ENCODE data around the gene TTC23L.
"Not testable (repeated sequence)": the region's sequence is repeated elsewhere in the genome, so short reads cannot be mapped to it uniquely, and the experiment has no call there.

Gene TTC23L

DNA sequence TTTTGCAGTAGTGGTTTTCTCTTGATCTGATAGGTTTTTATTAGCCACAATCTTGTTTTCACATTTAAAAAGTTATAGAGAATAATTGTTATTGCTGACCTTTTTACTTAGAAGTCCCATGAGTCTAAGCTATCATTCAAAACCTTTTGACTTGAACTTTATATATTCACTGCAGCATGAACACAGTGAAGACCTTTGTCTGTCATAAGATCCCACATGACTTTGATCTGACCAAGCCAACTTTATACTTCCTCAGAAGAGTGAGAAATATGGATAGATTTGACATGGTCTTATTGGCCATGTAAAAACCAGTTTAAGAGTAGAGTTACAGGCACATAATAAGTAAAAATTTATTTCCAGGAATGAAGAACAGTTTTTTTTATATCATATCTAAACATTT lies 42.3 kb downstream of the TTC23L start:
- DNase-seq = no peak

DNA sequence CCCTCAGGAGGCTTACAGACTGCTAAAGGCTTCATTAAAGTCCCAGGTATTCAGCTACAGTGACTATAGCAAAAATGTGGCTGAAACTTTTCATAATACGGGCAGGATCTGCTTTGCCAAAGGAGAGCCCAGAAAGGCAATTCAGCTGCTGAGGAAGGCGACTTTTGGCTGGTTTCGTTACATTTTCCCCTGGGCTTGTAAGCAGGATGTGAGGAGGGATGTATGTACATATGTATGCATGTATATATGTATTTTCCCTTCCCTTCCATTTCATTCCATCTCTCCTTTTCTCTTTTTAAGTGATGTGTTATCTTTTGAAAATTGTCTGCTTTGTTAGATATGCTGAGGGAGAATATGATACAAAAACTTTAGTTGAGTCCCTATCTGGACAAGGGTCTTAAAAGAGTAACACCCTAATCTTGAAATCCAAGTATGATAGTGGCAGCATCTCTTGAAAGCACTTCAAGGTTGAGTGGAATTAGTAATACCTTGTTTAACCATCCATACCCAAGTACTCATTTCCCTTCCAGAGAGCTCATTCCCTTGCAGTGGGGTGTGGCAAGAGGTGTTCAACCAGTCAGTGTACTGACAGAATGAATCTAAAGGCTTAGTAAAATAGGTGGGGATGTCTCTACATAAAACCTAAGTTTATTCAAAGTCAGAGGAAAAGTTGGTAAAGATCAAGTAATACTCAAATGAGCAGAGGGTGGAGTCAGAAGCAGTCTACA lies 47.6 kb downstream of the TTC23L start:
- DNase-seq = no peak

DNA sequence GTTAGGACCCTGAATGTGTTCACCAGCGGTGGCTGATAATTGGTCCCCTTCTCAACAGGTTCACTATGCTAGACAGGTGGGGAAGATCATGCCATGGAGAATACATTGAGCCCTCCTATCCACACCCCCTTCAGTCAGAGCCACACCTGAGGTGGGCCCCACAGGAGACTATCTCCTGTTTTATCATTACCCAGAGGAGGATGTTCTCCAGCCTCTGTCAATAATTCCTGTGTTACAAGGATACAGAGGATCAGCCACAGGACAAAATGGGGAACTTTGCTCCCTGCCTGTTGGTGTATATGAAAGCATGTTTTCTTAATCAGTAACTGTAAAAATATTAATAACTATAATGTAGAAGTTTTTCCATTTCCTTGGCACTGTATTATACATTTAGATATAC lies 50.4 kb downstream of the TTC23L start:
- no peak for DNase-seq

DNA sequence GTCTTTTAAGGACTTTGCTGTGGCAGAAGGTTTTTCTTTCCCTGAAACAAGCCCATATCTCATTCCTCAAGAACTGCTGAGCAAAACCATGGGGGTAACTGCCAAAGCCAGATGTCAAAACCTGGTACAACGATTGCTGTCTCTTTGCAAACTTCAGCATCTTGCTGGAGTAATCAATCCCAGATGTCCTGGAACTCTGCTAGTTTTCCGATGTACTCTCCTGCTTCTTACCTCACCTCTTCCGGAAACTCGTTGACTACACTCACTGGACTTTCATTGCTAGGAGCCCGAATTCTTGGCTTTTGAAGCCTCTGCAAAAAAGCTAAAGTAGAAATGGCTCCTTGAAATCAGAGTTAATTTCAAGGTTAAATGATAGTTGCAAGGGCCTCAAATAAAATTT lies 53.0 kb downstream of the TTC23L start:
- no peak for DNase-seq

DNA sequence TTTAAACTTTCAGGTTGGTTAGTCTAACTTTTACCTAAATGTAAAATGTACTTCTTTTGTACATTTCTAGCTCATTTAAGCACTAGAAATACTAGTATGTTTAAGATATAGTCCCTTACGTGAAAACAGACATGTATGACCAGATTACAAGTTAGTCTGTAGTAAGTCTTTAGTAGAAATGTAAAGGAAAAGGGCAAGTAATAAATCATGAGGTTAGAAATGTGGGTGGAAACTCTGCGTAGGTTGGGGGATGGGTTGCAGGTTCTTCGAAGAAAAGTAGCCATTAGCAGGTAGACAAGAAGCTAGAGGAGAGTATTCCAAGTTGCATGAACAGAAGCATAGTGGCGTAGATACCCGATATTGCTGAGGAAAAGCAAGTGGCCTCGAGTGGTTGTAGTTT lies 53.5 kb downstream of the TTC23L start:
- DNase-seq = no peak

DNA sequence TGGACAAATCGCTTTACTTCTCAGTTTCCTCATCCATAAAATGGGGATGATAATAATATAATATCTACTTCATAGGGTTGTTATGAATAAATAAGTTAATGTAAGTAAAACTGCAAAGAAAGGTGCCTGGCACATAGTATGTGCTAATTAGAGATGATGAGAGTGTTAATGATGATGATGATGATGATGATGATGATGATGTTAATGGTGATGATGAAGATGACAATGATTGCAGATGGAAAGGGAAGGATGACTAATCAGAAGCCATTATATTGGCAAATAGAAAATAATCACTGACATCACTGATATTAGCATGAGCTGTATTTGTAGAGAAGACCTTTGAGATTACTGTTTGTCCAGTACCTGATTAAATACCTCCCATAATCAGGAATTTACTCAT lies 55.8 kb downstream of the TTC23L start:
- no peak for DNase-seq

DNA sequence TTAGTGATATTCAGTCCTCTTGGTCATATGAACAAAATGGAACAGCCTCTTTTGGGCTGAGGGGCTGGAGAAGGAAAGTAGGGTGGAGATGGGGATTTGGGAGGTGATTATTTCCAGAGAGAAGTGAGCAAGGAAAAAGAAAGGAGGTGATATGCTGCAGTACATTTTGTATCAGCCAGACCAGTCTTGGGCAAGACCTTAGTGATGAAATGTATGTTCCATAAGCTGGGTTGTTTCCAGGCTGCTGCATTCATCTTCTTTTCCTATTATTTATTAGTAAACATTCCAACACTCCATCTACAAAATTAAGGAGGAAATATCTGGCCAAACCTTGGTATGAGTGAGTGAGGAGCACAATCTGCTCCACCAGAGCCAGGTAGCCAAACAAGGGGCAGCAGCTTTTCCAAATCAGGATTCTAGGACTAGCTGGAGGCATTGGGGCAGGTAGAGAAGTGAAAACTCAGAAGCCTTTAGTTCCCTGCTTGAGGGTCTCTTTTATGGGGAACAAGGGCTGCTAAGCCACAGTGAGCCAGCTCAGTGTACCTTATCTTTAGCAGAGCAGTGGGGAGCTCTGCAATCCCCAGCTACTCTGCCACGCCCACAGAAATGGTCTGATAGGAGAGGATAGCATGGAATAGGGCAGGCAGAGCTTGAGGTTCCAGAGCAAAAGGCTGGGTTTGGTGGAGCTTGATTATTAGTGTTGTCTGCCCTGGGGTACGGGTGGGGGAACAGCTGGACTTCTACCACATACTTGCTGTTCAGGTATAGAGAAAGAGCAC lies 56.9 kb downstream of the TTC23L start:
- no peak for DNase-seq

DNA sequence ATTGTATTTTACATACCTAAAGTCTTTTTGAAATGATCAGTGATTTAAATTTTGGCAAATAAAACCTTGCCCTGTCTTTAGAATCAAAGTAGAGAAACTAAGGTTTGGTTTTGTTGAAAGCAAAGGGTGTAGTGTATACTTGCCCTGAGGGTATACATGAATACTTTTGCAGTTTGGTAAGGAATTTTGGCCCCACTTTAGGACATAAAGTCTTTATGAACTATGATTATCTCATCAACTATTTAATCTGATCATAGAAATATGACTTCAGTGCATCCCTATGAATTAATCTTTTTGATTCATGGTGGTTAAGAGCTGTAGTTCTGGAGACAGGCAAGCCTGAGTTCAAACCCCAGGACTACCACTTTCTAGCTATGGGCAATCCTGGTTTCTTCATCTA lies 58.7 kb downstream of the TTC23L start:
- DNase-seq = no peak

DNA sequence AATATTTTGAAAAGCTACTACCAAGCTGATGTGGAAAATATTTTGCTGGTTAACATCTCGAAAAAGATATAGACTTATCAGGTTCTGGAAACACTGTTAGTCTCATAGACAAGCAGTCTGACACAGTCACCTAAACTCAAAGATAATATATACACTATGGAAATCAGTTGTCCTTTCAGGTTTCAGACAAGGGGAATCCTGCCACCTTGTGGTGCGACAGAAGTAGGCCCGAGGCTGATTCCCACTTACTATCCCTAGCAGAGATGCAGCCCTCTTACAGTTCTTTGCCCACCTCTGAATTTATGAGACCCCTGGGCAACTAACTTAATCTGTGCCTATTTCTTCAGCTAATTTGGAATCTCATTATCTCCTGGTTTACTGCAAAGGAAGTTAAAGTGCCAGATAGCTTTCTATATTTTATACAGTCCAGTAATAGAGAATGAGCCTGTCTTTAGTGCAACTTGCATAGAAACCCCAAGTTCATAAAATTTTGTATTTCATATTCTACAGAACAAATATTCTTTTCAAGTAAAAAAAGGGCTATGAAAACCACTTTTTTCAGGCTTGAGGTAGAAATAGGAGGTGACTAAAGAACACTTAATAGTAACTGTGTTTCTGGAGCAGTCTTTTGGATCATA lies 59.4 kb downstream of the TTC23L start:
- DNase-seq = peak; percentile 57

DNA sequence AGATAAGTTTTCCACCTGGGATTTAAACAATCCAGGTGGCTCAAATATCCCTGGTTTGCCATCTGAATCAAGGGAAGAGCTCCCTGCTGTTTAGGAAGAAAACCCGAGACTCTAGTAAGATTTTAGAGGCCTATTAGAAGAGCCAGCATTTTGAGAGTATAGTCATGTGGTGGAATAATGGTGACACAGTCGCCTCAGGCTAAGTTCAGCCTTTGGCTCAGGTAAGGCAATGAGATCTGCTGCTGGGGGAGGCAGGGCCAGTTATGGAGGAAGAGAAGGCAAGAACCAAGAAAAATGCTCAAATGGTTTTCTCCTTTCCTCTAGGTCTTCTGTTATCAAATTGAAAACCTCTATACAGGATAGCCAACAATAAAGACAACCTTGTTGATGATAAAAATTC lies 60.1 kb downstream of the TTC23L start:
- DNase-seq = no peak

DNA sequence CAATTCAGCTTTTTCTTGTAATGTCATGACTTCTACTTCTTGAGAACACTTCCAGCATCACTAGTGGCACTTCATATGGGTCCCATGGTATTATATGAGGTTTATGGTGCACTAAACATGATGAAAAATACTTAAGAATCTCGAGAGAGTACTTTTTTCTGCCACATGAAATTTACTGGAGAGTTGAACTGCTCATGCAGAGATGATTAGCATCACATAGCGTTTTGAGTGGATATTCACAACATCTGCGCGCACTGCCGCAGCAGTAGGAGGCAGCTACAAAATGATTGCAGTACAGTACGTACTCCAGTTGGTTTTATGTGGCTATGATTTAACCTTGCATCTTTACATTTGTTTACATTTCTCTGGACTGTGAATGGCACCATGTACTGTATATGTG lies 61.7 kb downstream of the TTC23L start:
- no peak for DNase-seq

DNA sequence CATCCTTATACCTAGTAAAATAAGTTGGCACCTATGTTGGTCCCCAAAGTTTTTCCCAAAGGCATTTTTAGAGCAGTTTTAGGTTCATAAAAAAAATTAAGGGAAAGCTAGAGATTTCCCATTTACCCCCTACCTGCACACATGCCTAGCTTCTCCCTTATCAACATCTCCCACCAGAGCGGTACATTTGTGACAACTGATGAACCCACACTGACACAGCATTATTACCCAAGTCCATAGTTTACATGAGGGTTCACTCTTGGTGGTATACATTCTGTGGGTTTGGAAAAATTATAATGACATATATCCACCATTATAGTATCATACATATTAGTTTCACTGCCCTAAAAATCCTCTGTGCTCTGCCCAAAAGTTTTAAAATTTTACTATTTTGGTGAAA lies 64.3 kb downstream of the TTC23L start:
- DNase-seq = no peak

DNA sequence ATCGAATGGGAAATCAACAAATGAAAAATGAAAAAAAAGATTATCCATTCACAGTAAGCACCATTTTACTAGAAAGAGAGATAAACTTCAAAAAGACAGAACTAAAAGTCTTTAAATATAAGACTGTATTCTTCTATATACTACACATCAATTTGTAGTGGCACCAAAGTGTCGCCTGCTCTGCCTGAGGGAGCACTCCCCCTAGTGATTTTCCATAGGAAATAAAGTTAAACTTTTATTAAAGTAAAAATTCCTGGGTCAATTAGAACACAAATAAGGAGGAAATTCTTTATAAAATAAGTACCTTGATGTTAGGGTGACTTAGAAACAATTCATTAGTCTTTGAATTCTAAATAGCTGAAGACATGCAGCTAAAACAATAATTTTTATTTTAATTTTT lies 66.6 kb downstream of the TTC23L start:
- no peak for DNase-seq

DNA sequence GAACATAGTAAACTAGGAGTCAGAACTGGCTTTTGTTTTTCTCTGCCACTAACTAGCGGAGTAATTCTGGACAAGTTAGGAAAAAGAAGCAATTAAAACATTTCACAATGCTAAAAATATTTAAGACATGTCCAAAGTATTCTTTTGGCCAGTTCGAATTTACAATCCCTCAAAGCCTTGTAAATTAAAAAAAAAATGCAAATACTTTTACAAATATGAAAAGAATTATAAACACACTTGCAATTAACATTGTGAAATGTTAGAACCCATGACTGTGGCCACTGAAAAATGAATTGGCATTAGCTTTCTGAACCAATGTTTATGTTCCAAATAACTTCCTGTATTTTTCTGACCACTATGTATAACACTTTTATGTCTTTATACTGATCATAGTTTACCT lies 74.1 kb downstream of the TTC23L start:
- DNase-seq = no peak

DNA sequence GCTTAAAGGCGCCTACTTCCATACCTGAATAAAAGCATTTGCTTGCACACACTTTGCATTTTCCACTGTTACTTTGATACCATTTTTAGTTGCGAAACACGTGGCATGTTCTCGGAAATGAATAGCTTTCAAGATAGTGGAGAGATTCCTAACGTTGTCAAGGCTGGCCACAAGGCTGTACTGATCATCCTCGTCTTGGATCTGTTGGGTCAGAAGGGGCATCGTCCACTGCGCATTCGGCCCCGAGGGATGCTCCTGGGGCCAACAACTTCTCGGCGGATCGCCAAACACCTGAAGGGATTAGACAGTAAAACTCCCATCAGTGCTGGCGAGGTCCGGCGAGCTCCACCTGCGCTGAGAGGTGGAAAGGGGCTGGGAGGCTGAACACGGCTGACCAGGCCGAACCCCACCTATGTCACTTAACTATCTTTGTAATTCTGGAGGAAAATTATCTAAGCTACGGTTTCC lies 75.7 kb downstream of the TTC23L start:
- DNase-seq = peak; percentile 21

DNA sequence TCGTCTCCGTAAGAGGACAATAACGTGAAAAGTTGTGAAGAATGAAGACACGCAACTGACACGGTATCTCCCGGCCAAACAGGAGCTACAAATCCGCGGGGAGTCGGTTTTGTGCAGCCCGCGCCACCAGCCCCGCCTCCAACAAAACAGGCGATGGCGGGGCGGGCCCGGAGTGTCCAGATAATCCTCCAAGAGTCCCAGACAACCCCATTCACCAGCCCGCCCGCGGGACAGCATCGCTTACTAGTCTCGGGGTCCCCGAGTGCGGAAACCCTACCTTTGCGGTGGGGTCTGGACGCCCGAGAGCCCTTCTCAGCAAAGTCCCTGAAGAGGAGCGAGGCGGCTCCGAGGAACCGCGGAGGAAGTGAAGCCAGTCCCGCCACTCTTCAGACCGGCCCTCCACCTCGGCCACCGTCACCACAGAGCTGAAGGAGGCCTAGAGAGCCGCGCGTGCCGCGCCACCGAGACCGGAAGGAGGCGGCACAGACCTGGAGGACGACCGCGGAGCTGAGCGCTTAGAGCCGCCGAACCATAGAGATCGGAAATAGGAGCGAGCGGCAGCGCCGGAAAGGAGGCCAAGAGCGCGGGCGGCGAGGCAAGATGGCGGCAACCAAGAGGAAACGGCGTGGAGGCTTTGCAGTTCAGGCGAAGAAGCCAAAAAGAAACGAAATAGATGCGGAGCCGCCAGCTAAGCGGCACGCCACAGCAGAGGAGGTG lies 76.3 kb downstream of the TTC23L start, which contains the start of the genes BRIX1 and RAD1:
Gene BRIX1 (plus strand): TSS at position 573 of the 717 bp plus-strand sequence. CDS start 28 bp downstream, at position 601.
Gene RAD1 (minus strand): TSS at position 366 of the 717 bp plus-strand sequence. CDS start 612 bp downstream, outside the sequence.
- DNase-seq = peak; percentile 94

DNA sequence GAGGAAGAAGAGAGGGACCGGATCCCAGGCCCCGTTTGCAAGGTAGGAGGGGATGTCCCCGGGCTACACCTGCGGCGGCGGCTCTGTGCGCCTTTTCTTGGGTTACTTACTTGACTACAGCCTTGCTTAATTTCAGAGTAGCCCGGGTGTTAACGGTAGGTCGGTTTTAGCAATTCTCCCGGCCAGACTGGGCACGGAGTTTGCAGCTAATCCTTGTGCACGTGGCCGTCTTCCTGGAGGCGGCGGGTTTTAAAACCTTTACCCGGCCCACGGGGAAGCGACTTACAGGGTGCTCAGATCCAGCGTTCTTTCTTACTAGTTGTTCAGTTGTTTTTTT lies 76.9 kb downstream of the TTC23L start:
- no peak for DNase-seq

DNA sequence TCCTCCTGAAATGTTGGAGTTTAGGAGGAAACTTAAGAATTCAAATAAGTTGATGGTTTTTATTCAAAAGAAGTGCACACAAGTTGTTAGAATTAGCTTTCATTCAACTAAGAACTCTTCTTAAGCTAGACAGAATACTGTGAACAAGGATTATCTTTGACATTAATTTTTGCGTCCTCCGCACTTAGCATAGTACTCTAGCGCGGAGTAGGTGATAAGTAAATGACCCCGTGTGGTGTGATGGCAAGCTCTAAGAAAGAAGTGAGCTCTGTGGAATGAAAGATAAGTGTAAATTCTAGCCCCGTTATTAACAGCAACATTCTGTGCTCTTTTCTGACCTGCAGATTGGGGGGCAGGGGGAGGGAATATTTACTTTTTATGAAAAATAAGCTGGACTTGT lies 77.6 kb downstream of the TTC23L start:
- no peak for DNase-seq

DNA sequence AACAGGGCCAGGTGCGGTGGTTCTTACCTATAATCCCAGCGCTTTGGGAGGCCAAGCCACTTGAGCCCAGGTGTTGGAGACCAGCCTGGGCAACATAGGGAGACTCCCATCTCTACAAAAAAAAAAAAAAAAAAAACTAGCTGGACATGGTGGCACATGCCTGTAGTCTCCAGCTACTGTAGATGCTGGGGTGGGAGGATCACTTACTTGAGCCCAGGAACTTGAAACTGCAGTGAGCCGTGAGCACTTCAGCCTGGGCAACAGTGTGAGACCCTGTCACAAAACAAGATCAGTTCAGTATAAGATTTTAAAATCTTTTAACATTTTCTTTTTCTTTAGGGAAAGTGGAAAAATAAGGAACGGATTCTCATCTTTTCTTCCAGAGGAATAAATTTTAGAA lies 79.1 kb downstream of the TTC23L start:
- no peak for DNase-seq

DNA sequence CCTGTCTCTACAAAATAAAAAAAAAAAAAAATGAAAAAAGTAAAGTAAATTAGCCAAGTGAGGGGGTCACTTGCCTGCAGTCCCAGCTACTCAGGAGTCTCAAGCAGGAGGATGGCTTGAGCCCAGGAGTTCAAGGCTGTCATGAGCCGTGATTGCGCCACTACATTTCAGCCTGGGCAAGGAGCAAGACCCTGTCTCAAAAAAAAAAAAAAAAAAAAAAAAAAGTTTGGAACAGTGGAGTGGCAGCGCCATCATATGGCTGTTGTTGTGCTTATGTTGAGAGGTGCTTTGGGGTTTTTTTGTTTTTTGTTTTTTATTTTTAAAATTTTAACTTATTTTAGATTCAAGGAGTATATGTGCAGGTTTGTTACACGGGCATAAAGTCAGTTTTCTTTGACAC lies 80.1 kb downstream of the TTC23L start:
- no peak for DNase-seq

DNA sequence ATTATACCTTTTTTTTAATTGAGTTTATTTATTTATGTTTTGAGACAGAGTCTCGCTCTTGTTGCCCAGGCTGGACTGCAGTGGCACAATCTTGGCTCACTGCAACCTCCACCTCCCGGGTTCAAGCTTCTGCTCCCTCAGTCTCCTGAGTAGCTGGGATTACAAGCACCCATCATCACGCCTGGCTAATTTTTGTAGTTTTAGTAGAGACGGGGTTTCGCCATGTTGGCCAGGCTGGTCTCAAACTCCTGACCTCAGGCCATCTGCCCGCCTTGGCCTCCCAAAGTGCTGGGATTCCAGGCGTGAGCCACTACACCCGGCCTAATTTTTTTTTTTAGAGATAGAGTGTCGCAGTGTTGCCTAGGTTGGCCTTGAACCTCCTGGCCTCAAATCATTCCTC lies 84.3 kb downstream of the TTC23L start:
- DNase-seq = not testable (repeated sequence)

DNA sequence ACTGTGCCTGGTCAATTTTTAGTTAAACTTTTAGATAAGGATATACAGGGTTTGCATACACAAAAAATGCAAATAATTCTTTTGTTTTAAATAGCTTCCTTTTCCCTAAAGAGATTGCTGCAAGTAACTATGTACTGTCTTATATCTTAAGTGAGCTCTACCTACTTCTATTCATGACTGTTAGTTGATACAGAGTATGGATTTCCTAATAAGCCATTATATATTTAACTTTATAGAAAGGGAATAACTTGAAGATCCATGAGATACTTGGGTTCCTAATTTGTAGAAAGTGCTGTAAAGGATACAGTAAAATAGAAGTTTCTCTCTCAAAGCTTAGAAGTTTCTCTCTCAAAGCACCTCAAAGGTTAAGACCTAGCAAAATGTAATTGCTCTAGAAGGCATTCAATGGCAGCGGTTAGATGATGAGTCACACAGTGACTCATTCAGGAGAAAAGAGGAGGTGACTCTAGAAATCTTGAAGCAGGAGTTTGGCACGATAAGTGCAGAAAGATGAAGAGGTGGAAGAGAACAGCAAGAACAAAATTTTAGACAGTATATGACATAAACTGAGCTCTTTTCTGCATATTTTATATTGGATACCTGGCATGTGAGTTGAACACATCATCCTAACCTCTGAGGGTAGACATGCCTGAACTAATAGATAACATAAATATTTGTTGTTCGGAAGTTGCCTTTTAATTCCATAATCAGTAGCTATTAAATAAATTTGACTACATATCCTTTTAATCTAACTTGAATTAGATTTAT lies 84.9 kb downstream of the TTC23L start:
- peak; percentile 39 for DNase-seq

DNA sequence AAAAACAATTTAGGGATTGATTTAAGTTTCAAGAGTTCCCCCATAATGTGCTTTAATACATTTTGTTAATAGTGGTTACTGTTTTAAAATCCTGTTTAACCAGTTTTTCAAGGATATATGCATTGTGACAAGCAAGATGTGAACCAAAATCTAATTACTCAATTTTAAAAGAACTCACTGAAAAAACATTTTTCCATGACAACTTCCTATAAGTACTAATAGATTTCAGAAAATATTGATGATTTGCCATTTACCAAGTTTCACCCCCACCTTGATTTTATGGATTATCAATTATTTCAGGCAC lies 85.5 kb downstream of the TTC23L start:
- no peak for DNase-seq
